ENCODE measurements around the gene HPGD.
"Not testable (repeated sequence)": the region's sequence is repeated elsewhere in the genome, so short reads cannot be mapped to it uniquely, and the experiment has no call there.

The HPGD gene

DNA sequence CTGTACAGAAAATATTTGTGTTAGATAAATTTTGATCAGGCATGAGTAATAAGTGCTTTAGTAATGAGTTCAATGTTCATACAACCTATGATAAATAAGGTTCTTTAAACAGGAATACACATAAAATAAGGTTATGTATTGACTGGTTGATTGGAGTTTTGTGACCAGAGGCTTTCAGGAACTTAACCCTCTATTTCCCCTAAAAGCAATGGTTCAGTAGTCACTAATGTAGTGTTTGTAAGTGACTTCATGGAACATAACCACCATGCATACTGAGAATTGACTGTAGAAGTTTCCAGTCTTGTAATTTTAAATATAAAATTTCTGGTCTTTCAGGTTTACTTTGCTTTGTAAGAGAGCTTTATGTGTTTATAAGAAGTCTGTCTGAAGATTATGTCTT lies 28.1 kb downstream of the HPGD start:
- TF ChIP-seq, protein P1, sequence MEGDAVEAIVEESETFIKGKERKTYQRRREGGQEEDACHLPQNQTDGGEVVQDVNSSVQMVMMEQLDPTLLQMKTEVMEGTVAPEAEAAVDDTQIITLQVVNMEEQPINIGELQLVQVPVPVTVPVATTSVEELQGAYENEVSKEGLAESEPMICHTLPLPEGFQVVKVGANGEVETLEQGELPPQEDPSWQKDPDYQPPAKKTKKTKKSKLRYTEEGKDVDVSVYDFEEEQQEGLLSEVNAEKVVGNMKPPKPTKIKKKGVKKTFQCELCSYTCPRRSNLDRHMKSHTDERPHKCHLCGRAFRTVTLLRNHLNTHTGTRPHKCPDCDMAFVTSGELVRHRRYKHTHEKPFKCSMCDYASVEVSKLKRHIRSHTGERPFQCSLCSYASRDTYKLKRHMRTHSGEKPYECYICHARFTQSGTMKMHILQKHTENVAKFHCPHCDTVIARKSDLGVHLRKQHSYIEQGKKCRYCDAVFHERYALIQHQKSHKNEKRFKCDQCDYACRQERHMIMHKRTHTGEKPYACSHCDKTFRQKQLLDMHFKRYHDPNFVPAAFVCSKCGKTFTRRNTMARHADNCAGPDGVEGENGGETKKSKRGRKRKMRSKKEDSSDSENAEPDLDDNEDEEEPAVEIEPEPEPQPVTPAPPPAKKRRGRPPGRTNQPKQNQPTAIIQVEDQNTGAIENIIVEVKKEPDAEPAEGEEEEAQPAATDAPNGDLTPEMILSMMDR (IDR thresholded peaks at IDR 0.05; ENCODE audit: insufficient read depth, low read length, poor library complexity, severe bottlenecking): no peak
- H3K36me3 ChIP-seq (ENCODE audit: control insufficient read depth, insufficient read depth, low read length): no peaks in the 10 kb centered on the region
- DNase-seq (ENCODE audit: extremely low read depth, insufficient read length): no peak

DNA sequence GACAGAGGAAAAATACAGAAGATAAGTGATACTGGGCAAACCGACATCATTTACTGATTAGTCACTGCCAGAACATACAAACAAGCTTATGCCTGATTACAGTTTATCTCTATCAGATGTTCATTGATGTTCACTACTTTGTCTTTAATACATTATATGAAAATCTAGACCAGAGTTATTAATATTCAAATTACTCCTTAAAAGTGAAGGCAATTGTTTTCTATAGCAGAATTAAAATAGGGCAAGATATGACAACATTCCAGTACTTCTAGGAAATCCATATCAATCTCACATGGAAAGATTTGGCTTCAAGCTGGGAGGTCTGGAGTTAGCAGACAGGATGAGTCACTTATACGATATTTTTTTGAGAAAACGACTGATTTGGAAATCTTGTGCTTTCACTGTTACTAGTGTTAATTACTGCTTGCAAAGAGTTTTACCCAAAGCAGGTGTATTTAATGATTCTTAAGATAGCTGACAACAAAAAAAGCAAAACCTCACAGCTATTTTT lies 31.8 kb downstream of the HPGD start:
- TF ChIP-seq, protein P1 (IDR thresholded peaks at IDR 0.05; ENCODE audit: insufficient read depth, low read length, poor library complexity, severe bottlenecking): no peak
- no peaks in the 10 kb centered on the region for H3K27me3 ChIP-seq (replicated peaks; ENCODE audit: control insufficient read depth, insufficient read depth, low read length)
- H3K36me3 ChIP-seq (ENCODE audit: control insufficient read depth, insufficient read depth, low read length): no peaks in the 10 kb centered on the region
- no peak overlapping the region for H3K4me3 ChIP-seq (replicated peaks; ENCODE audit: low read depth, low read length)
- DNase-seq (ENCODE audit: extremely low read depth, insufficient read length): no peak

More for the DNA sequence above, 28.1 kb downstream of the HPGD start:
- H3K27me3 ChIP-seq (replicated peaks; ENCODE audit: control insufficient read depth, insufficient read depth, low read length): no peaks in the 10 kb centered on the region
- H3K4me3 ChIP-seq (replicated peaks; ENCODE audit: low read depth, low read length): no peak overlapping the region

DNA sequence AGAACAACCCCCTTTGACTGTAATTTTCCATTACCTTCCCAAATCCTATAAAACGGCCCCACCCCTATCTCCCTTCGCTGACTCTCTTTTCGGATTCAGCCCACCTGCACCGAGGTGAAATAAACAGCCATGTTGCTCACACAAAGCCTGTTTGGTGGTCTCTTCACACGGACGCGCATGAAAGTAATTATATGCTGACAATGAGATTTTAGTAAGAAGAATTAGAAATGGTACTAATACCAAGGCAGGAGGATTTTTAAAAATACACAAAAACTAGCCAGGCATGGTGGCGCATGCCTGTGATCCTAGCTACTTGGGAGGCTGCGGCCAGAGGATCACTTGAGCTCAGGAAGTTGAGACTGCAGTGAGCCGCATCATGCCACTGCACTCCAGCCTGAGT lies 33.9 kb downstream of the HPGD start:
- H3K27me3 ChIP-seq (replicated peaks; ENCODE audit: control insufficient read depth, insufficient read depth, low read length); H3K36me3 ChIP-seq (ENCODE audit: control insufficient read depth, insufficient read depth, low read length); DNase-seq (ENCODE audit: extremely low read depth, insufficient read length); H3K4me3 ChIP-seq (replicated peaks; ENCODE audit: low read depth, low read length): not testable (repeated sequence)

DNA sequence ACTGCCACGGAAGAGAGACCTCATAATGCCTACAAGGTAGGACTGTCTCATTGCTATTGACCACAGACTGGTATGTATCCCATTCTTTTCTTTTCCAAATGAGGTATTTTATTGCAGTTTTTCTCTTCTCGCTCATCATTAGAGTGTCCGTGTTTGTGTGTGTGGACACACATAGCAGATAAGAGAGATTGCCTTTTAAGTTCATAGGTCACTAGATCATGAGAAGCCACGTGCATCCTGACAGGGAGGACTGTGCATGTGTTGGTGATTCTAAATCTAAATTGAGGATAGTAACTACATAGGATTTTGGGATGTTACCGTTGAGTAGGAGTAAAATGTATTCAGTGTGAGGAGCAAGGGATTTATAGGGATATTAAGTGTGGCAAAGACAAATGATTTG lies 37.3 kb downstream of the HPGD start:
- Histone ChIP-seq H3K4me3 (replicated peaks; ENCODE audit: low read depth, low read length) (no peak overlapping the region), H3K27me3 (replicated peaks; ENCODE audit: control insufficient read depth, insufficient read depth, low read length) (no peaks in the 10 kb centered on the region), H3K36me3 (ENCODE audit: control insufficient read depth, insufficient read depth, low read length) (no peaks in the 10 kb centered on the region)
- no peak for DNase-seq (ENCODE audit: extremely low read depth, insufficient read length)
- TF ChIP-seq, protein P1 (IDR thresholded peaks at IDR 0.05; ENCODE audit: insufficient read depth, low read length, poor library complexity, severe bottlenecking): no peak

DNA sequence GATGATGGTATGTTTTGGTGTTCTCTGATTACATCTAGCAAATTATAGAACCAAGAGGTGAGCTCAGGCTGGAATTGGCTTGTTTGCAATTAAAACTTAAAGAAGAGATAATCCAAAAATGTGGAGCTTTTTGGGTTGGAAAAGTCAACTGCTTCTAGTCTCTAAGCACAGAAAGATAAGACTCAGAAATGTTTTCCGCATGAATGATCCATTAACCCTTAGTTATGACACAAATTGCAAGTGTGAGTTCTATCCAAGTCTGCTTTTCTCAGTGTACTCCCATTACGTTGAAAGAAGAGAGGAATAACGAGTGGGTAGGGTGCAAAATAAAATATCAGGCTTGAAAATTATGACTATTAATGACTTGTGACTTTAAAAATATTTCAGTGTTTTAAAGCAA lies 38.5 kb downstream of the HPGD start:
- H3K36me3 ChIP-seq (ENCODE audit: control insufficient read depth, insufficient read depth, low read length): no peaks in the 10 kb centered on the region
- no peak overlapping the region for H3K4me3 ChIP-seq (replicated peaks; ENCODE audit: low read depth, low read length)
- no peaks in the 10 kb centered on the region for H3K27me3 ChIP-seq (replicated peaks; ENCODE audit: control insufficient read depth, insufficient read depth, low read length)
- TF ChIP-seq, protein P1 (IDR thresholded peaks at IDR 0.05; ENCODE audit: insufficient read depth, low read length, poor library complexity, severe bottlenecking): no peak
- no peak for DNase-seq (ENCODE audit: extremely low read depth, insufficient read length)

DNA sequence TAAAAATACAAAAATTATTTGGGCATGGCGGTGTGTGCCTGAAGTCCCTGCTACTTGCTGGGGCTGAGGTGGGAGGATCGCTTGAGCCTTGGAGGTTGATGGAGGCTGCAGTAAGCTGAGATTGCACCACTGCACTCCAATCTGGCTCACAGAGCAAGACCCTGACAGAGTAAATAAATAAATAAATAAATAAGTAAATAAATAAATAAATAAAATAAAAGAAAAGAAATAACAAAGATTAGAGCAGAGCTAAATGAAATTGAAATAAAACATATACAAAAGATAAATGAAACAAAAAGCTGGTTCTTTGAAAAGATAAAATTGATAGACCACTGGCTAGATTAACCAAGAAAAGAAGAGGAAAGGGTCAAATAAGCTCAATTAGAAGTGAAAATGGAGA lies 43.1 kb downstream of the HPGD start:
- no peak for DNase-seq (ENCODE audit: extremely low read depth, insufficient read length)
- TF ChIP-seq, protein P1 (IDR thresholded peaks at IDR 0.05; ENCODE audit: insufficient read depth, low read length, poor library complexity, severe bottlenecking): no peak
- no peaks in the 10 kb centered on the region for H3K27me3 ChIP-seq (replicated peaks; ENCODE audit: control insufficient read depth, insufficient read depth, low read length)
- H3K36me3 ChIP-seq (ENCODE audit: control insufficient read depth, insufficient read depth, low read length): no peaks in the 10 kb centered on the region
- no peak overlapping the region for H3K4me3 ChIP-seq (replicated peaks; ENCODE audit: low read depth, low read length)
